ENCODE results near the gene IL19. TPM values are rescaled to one million over a fixed set of nuclear protein-coding genes. Genes with fewer than 3 reads are reported as not detected.

IL19 gene
- total RNA-seq, 1 experiment from 2014 or later: not detected

- no TSS peak for BruUV-seq (replicated peaks)
- peak; percentile 40 for TF ChIP-seq CTCF (IDR thresholded peaks at IDR 0.05; ENCODE audit: unreplicated experiment)
- Mint-ChIP-seq H3K36me3 (ENCODE audit: insufficient read depth, unreplicated experiment) (no peaks in the 10 kb centered on the region), H3K27ac (ENCODE audit: low read depth, unreplicated experiment) (peak overlapping the region; percentile 6), H3K4me1 (ENCODE audit: insufficient read depth, unreplicated experiment) (peaks cover 40% of the 10 kb centered on the region), H3K4me3 (ENCODE audit: unreplicated experiment) (no peak overlapping the region), H3K9me3 (ENCODE audit: unreplicated experiment) (peaks cover 18% of the 10 kb centered on the region), H3K27me3 (ENCODE audit: insufficient read depth, unreplicated experiment) (no peaks in the 10 kb centered on the region)
- intact Hi-C loops (cut with micrococcal nuclease): no loop called here
- no peak for DNase-seq (ENCODE audit: unreplicated experiment)
- CTCF ChIA-PET: interaction anchor here (0.9 to 3.2 kb wide), 7 partner anchors 10 to 156 kb away, joined by 3 to 30 read pairs (median 7); partner anchors contain the start of gene IL20
- POLR2A ChIA-PET: interaction anchor here (0.9 to 6.2 kb wide), 4 partner anchors 13 to 247 kb away, joined by 3 to 86 read pairs (median 40); partner anchors contain the start of genes DYRK3 and IL24
Observed at GRCh38 chr1:206882555-206882954, 112.0 kb downstream of the IL19 start.

- no peak for DNase-seq (ENCODE audit: unreplicated experiment)
- Mint-ChIP-seq H3K27ac (ENCODE audit: low read depth, unreplicated experiment) (peak overlapping the region; percentile 6), H3K36me3 (ENCODE audit: insufficient read depth, unreplicated experiment) (no peaks in the 10 kb centered on the region), H3K4me3 (ENCODE audit: unreplicated experiment) (no peak overlapping the region), H3K27me3 (ENCODE audit: insufficient read depth, unreplicated experiment) (no peaks in the 10 kb centered on the region), H3K4me1 (ENCODE audit: insufficient read depth, unreplicated experiment) (peaks cover 47% of the 10 kb centered on the region), H3K9me3 (ENCODE audit: unreplicated experiment) (peaks cover 18% of the 10 kb centered on the region)
- TF ChIP-seq CTCF (IDR thresholded peaks at IDR 0.05; ENCODE audit: unreplicated experiment): no peak
- BruUV-seq (replicated peaks): no TSS peak
- CTCF ChIA-PET: interaction anchor here (0.6 to 3.2 kb wide), 14 partner anchors 9 to 253 kb away, joined by 3 to 30 read pairs (median 6); partner anchors contain the start of gene IL20
- intact Hi-C loops (cut with micrococcal nuclease): no loop called here
- POLR2A ChIA-PET: interaction anchor here (0.6 to 6.2 kb wide), 12 partner anchors 8 to 1283 kb away, joined by 3 to 86 read pairs (median 6); partner anchors contain the start of genes C1orf116, DYRK3, IL20 and IL24
Observed at GRCh38 chr1:206883160-206883559, 112.6 kb downstream of the IL19 start.

GRCh38 chr1:206883876-206884275, 113.3 kb downstream of the IL19 start:
- Mint-ChIP-seq H3K9me3 (ENCODE audit: unreplicated experiment) (peaks cover 11% of the 10 kb centered on the region), H3K4me1 (ENCODE audit: insufficient read depth, unreplicated experiment) (peaks cover 52% of the 10 kb centered on the region), H3K4me3 (ENCODE audit: unreplicated experiment) (no peak overlapping the region), H3K27me3 (ENCODE audit: insufficient read depth, unreplicated experiment) (no peaks in the 10 kb centered on the region), H3K36me3 (ENCODE audit: insufficient read depth, unreplicated experiment) (no peaks in the 10 kb centered on the region), H3K27ac (ENCODE audit: low read depth, unreplicated experiment) (no peak overlapping the region)
- POLR2A ChIA-PET: interaction anchor here (0.6 to 6.2 kb wide), 15 partner anchors 9 to 1283 kb away, joined by 3 to 86 read pairs (median 7); partner anchors contain the start of genes C1orf116, IL20 and IL24
- TF ChIP-seq CTCF (IDR thresholded peaks at IDR 0.05; ENCODE audit: unreplicated experiment): no peak
- CTCF ChIA-PET: interaction anchor here (0.6 to 3.2 kb wide), 23 partner anchors 9 to 736 kb away, joined by 3 to 30 read pairs (median 5); partner anchors contain the start of gene IL20
- intact Hi-C loops (cut with micrococcal nuclease): no loop called here
- no peak for DNase-seq (ENCODE audit: unreplicated experiment)
- no TSS peak for BruUV-seq (replicated peaks)

GRCh38 chr1:206885341-206886060, 114.9 kb downstream of the IL19 start:
- Mint-ChIP-seq H3K4me3 (ENCODE audit: unreplicated experiment) (peak overlapping the region; percentile 5), H3K4me1 (ENCODE audit: insufficient read depth, unreplicated experiment) (peaks cover 66% of the 10 kb centered on the region), H3K36me3 (ENCODE audit: insufficient read depth, unreplicated experiment) (no peaks in the 10 kb centered on the region), H3K27me3 (ENCODE audit: insufficient read depth, unreplicated experiment) (no peaks in the 10 kb centered on the region), H3K27ac (ENCODE audit: low read depth, unreplicated experiment) (peak overlapping the region; percentile 58), H3K9me3 (ENCODE audit: unreplicated experiment) (peaks cover 6% of the 10 kb centered on the region)
- TF ChIP-seq CTCF (IDR thresholded peaks at IDR 0.05; ENCODE audit: unreplicated experiment): no peak
- no TSS peak for BruUV-seq (replicated peaks)
- peak; percentile 90 for DNase-seq (ENCODE audit: unreplicated experiment)
- ChIA-PET CTCF (interaction anchor here (0.6 to 3.2 kb wide), 19 partner anchors 10 to 254 kb away, joined by 3 to 30 read pairs (median 5); partner anchors contain the start of genes IL20 and IL24), POLR2A (interaction anchor here (0.6 to 6.2 kb wide), 21 partner anchors 10 to 870 kb away, joined by 3 to 86 read pairs (median 5); partner anchors contain the start of genes C1orf116, IL20, IL24 and PFKFB2)
- intact Hi-C loops (cut with micrococcal nuclease): no loop called here
